Subcutaneous adipose tissue (tissue), 4 donors: ENCODE data around the gene AMH. TPM values are rescaled to one million over a fixed set of nuclear protein-coding genes. Genes with fewer than 3 reads are reported as not detected.

ENCODE experiments used
- total RNA-seq, 4 donors: library from RNA; depleted of rRNA; stranded (reverse); fragments of >200 nt; gene quantifications; one replicate each; pipeline ENCODE4 v1.1.0, GENCODE V29; 2016
- TF ChIP-seq, protein P1 (sequence below): fragments of 450-650 bp; IDR thresholded peaks from one replicate; pipeline ENCODE4 v1.5.1; 2016; ENCODE audit warnings: low read depth, mild to moderate bottlenecking, control low read depth, antibody characterized with exemption, moderate library complexity

The AMH gene
- total RNA-seq, 4 donors from 2014 or later = 0.34 TPM; not detected in 3

DNA sequence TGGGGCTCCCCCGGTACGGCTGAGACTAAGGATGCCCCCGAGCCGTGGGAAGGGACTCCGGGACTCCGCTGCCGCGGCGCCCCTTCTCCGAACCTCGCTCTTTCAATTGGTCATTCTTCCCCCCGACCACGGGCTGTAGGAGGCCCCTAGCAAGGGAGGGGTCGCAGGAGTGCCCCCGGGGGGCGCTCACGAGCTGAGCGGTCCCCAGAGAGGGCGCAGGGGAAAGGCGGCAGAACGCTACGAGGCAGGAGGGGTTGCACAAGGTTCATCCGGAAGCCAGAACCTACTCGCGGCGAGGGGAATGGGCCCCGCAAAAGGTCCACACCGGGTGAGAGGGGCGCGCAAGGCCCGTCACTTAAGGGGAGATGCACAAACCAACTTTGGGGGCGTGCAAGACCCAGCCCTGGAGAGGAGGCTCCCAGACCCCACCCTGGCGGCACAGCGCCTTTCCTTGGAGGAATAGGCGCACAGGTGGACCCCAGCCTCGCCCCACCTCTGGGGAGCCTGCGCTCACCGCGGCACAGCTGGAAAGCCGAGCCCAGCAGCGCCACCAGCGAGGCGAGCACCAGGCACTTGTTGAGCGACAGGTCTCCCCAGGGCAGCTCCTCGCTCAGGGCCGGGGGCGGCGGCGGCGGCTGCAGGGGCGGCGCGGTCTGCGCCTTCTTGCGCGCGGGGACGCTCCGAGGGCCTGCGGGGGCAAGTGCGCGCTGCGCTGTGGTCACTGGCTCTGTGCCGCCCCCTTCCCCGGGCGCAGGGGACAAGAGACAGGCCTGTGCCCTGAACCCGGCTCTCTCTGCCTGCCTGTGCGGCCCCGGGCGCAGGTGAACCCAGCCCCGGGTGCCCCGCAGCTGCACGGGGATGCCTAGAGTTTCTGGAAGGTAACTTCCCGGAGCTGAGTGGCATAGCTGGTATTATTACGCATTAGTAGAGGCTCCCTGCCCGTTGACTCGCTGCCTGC, 4.3 kb downstream of the AMH start:
- TF ChIP-seq, protein P1, sequence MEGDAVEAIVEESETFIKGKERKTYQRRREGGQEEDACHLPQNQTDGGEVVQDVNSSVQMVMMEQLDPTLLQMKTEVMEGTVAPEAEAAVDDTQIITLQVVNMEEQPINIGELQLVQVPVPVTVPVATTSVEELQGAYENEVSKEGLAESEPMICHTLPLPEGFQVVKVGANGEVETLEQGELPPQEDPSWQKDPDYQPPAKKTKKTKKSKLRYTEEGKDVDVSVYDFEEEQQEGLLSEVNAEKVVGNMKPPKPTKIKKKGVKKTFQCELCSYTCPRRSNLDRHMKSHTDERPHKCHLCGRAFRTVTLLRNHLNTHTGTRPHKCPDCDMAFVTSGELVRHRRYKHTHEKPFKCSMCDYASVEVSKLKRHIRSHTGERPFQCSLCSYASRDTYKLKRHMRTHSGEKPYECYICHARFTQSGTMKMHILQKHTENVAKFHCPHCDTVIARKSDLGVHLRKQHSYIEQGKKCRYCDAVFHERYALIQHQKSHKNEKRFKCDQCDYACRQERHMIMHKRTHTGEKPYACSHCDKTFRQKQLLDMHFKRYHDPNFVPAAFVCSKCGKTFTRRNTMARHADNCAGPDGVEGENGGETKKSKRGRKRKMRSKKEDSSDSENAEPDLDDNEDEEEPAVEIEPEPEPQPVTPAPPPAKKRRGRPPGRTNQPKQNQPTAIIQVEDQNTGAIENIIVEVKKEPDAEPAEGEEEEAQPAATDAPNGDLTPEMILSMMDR = no peak

DNA sequence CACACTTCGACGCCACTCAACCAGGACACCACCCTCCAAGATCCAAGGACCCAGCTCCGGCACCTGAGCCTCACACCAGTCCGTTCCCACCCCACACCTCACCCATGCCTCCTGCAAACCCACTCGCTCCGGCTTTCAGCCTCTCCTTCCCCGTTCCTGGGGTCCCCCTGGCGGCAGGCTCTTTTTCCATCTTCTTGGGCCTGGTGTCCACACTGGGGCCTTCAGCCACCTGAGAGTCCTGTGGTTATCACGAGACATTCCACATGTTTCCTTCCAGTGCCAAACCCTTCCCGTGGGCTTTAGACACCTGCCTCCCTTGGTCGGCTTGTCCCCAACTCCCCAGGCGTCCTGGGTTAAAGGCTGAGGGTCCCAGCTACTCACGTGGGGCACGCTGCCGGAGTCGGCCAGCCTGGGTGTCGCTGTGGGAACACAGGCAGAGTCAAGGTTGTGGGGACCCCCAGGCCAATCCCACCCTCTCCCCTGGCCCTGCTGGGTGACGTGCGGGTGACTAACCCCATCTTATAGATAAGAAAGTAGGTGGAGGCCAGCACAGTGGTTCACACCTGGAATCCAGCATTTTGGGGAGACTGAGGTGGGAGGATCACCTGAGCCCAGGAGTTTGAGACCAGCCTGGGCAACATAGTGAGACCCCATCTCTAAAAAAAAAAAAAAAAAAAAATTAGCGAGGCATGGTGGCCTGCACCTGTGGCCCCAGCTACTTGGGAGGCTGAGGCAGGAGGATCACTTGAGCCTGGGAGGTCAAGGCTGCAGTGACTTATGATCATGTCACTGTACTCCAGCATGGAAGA, 5.1 kb downstream of the AMH start:
- TF ChIP-seq, protein P1 = no peak

DNA sequence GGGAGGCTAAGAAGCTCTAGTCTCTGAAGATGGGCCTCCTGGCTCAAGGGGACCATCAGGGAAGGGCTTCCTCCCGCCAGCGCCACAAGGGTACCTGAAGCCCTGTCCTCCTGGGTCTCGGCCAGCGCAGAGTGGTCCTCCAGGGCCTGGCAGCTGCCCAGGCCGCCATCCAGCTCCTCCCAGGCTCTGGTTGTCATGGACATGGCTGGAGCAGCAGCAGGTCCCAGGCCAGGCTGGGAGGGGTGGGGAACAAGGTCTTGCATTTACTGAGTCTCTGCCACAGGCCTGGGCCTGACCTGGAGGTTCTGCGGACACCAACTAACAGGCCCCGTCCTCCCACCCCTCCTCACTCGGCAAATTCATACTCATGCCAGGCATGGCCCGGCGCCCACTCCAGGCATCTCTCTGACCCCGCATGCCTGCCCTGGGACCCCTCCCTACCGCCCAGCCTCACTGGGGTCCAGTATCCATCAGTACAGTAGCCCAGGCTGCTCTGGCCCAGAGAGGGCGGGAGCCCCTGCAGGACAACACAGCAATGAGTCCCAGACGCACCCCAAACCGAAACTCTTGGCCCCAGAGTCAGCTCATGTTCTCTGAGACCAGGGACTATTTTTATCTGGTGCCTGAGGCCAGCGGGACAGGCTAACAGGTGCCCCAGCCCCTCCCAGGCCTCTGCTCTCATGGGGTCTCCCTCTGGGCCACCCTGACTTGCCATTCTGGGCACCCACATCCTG, 6.2 kb downstream of the AMH start:
- TF ChIP-seq, protein P1 = no peak

DNA sequence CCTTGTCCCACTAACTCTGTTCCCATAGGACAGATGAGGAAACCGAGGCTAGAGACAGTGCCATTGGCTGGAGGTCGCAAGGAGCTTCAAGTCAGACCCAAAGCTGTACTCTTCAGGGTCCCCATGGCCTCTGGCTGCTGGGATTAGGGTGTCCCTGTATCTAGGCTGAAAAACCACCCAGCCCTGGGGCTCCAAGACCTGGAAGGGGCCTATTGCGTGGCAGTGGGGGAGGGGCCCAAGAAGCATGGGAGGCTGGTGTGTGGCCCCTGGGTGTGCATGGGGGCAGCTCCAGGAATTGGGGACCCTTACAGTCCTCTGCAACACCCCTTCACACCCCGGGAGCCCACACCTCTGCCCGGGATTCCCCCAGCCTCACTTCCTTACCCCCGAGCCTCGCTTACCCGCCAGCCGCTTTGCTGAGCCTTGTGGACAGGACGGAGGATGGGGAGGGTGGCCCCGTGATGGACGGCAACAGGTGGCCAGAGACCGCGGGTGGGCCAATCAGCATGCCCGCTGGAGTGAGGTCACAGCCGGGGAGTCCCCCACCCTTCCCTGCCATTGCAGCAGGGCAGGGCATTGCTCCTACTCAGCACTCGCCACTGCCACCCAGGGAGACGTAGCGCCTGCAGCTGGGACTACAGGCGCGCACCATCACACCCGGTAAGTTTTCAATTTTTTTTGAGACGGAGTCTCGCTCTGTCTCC, 7.0 kb downstream of the AMH start, which contains the start of gene JSRP1:
Gene JSRP1, minus strand, starts transcription at position 436 of the 704 bp plus-strand sequence. CDS start 1,103 bp downstream, outside the sequence.
- TF ChIP-seq, protein P1 = no peak

DNA sequence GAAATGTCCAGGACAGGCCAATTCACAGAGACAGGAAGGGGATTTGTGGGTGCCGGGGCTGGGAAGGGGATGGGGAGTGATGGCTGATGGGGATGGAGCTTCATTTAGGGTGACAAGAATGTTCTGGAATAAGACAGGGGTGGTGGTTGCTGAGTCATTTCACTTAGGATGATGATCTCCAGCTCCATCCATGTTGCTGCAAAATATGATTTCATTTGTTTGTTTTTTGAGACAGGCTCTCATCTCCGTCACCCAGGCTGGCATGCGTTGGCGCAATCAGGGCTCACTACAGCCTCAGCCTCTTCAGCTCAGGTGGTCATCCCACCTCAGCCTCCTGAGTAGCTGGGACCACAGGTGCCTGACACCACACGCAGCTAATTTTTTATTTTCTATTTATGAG, 10.2 kb downstream of the AMH start:
- TF ChIP-seq, protein P1 = no peak

DNA sequence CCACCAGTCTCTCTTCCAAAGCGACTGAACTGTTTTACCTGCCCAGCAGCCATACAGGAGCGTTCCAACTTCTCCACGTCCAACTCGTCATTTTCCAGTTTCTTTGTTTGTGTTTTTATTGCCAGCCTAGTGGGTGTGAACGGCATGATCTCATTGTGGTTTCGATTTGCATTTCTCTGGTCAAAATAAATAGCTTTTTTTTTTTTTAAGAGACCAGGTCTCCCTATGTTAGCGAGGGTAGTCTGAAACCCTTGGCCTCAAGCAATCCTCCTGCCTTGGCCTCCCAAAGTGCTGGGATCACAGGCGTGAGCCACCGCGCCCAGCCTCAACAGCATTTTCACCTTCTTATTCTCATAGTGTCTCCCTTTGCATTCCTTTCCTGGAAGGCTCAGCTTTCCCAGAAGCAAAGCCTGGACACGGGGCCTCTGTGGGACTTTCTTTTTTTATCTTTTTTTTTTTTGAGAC, 11.2 kb downstream of the AMH start:
- TF ChIP-seq, protein P1 = no peak
